Mesenchymal stem cell (in vitro differentiated cells and primary cell): ENCODE measurements around the gene SIGLEC9.

Experiments used
- DNase-seq: peaks from one replicate; pipeline ENCODE4 v3.0.0-alpha.2; 2013
- H2AFZ ChIP-seq: one replicate; pipeline ENCODE4 v1.6.1; 2013; ENCODE audit warnings: low read depth, mild to moderate bottlenecking, control low read depth, inconsistent platforms, low read length, moderate library complexity
- H2AK5ac ChIP-seq: 2 replicates; pipeline ENCODE4 v1.6.1; 2013; ENCODE audit warnings: low read length, moderate library complexity, mild to moderate bottlenecking, inconsistent platforms; ENCODE audit not compliant: severe bottlenecking
- H2BK120ac ChIP-seq: one replicate; pipeline ENCODE4 v1.6.1; 2013; ENCODE audit warnings: low read depth, mild to moderate bottlenecking, inconsistent platforms, low read length, moderate library complexity
- H2BK12ac ChIP-seq, 2 experiments: one replicate each; pipeline ENCODE4 v1.6.1; 2013; ENCODE audit warnings: inconsistent platforms in 2 of 2, low read length in 2 of 2, mild to moderate bottlenecking in 2 of 2, moderate library complexity in 2 of 2, control low read depth in 1 of 2
- H2BK15ac ChIP-seq: one replicate; pipeline ENCODE4 v1.6.1; 2013; ENCODE audit warnings: mild to moderate bottlenecking, low read depth, inconsistent platforms; ENCODE audit not compliant: poor library complexity, severe bottlenecking
- H2BK5ac ChIP-seq: 2 replicates; pipeline ENCODE4 v1.6.1; 2013; ENCODE audit warnings: low read depth, mild to moderate bottlenecking, low read length, control low read depth, inconsistent platforms; ENCODE audit not compliant: poor library complexity, severe bottlenecking
- H3K14ac ChIP-seq, 2 experiments: one replicate each; pipeline ENCODE4 v1.6.1; 2013; ENCODE audit warnings: inconsistent platforms in 2 of 2, low read length in 2 of 2, control low read depth in 1 of 2, mild to moderate bottlenecking in 1 of 2, moderate library complexity in 1 of 2
- H3K18ac ChIP-seq, 2 experiments: one replicate each; pipeline ENCODE4 v1.6.1; 2013; ENCODE audit warnings: inconsistent platforms in 2 of 2, low read length in 2 of 2, control low read depth in 1 of 2, low read depth in 1 of 2, mild to moderate bottlenecking in 1 of 2
- H3K23ac ChIP-seq, 2 experiments: one replicate each; pipeline ENCODE4 v1.6.1; 2013; ENCODE audit warnings: inconsistent platforms in 2 of 2, low read length in 2 of 2, mild to moderate bottlenecking in 2 of 2, moderate library complexity in 2 of 2, control low read depth in 1 of 2
- H3K27ac ChIP-seq: 2 replicates; pipeline ENCODE4 v1.5.1; 2013; ENCODE audit warnings: mild to moderate bottlenecking, moderate library complexity, low read length, control low read depth, inconsistent platforms; ENCODE audit not compliant: poor library complexity, severe bottlenecking
- H3K27me3 ChIP-seq, 2 experiments: 2 replicates each; pipeline versions ENCODE4 v1.6.1 to v1.7.0; 2013; ENCODE audit warnings: low read length in 2 of 2, mild to moderate bottlenecking in 2 of 2, moderate library complexity in 2 of 2, control low read depth in 1 of 2, inconsistent platforms in 1 of 2; ENCODE audit not compliant: control insufficient read depth in 1 of 2, insufficient read depth in 1 of 2
- H3K36me3 ChIP-seq, 2 experiments: 2 replicates each; pipeline versions ENCODE4 v1.6.1 to v1.7.0; 2013; ENCODE audit warnings: low read length in 2 of 2, control low read depth in 1 of 2, inconsistent platforms in 1 of 2, low read depth in 1 of 2, mild to moderate bottlenecking in 1 of 2; ENCODE audit not compliant: insufficient read depth in 2 of 2, control insufficient read depth in 1 of 2
- H3K4ac ChIP-seq, 2 experiments: one replicate each; pipeline ENCODE4 v1.6.1; 2013; ENCODE audit warnings: inconsistent platforms in 2 of 2, low read length in 2 of 2, mild to moderate bottlenecking in 2 of 2, moderate library complexity in 2 of 2, control low read depth in 1 of 2, low read depth in 1 of 2
- H3K4me1 ChIP-seq: 2 replicates; pipeline ENCODE4 v1.6.1; 2013; ENCODE audit warnings: low read depth, low read length, control low read depth; ENCODE audit not compliant: control insufficient read depth, insufficient read depth
- H3K4me2 ChIP-seq: 2 replicates; pipeline ENCODE4 v1.6.1; 2013; ENCODE audit warnings: low read length, mild to moderate bottlenecking, inconsistent platforms; ENCODE audit not compliant: poor library complexity, severe bottlenecking
- H3K4me3 ChIP-seq, 2 experiments: 2 replicates each; pipeline versions ENCODE4 v1.5.1 to v1.7.0; 2013; ENCODE audit warnings: low read length in 2 of 2, mild to moderate bottlenecking in 2 of 2, control low read depth in 1 of 2, low read depth in 1 of 2; ENCODE audit not compliant: insufficient read depth in 1 of 2
- H3K79me1 ChIP-seq: replicated peaks from 2 replicates; pipeline ENCODE4 v1.6.1; 2013; ENCODE audit warnings: mild to moderate bottlenecking, control low read depth, low read length, inconsistent platforms; ENCODE audit not compliant: poor library complexity, severe bottlenecking
- H3K9ac ChIP-seq: 2 replicates; pipeline ENCODE4 v1.7.0; 2013; ENCODE audit warnings: mild to moderate bottlenecking, low read length, moderate library complexity
- H3K9me3 ChIP-seq: 2 replicates; pipeline ENCODE4 v1.7.0; 2013; ENCODE audit warnings: mild to moderate bottlenecking, low read length; ENCODE audit not compliant: control insufficient read depth
- H4K8ac ChIP-seq: one replicate; pipeline ENCODE4 v1.6.1; 2013; ENCODE audit warnings: inconsistent platforms, mild to moderate bottlenecking, low read length, moderate library complexity
- H4K91ac ChIP-seq: one replicate; pipeline ENCODE4 v1.6.1; 2013; ENCODE audit warnings: mild to moderate bottlenecking, low read length, inconsistent platforms
- WGBS: methylation state at CpG from one replicate; pipeline ENCODE4 v1.1.7; 2013; ENCODE audit warnings: mixed read lengths; 5-methylcytosine and 5-hydroxymethylcytosine counted together

SIGLEC9 gene

GRCh38 chr19:51093101-51093500 lies 31.6 kb upstream of the SIGLEC9 start:
- Histone ChIP-seq H3K14ac (no peak overlapping the region), H3K4me2 (no peak overlapping the region), H3K23ac (no peak overlapping the region), H2BK15ac (no peak overlapping the region), H4K8ac (no peak overlapping the region), H3K79me1 (peaks cover 11% of the 10 kb centered on the region), H3K18ac (no peak overlapping the region), H3K9ac (no peak overlapping the region), H4K91ac (no peak overlapping the region), H2AK5ac (no peak overlapping the region), H2BK12ac (no peak overlapping the region), H3K27ac (no peak overlapping the region), H3K4me1 (peaks cover 4% of the 10 kb centered on the region), H3K4me3 (no peak overlapping the region), H3K4ac (no peak overlapping the region), H3K36me3 (peaks cover 8% of the 10 kb centered on the region in 2 experiments), H2BK120ac (no peak overlapping the region), H2BK5ac (no peak overlapping the region), H2AFZ (no peak overlapping the region), H3K9me3 (no peaks in the 10 kb centered on the region), H3K27me3 (no peaks in the 10 kb centered on the region)
- 95% methylated on average over 8 of the region's 8 CpGs for WGBS
- DNase-seq = no peak

- Histone ChIP-seq H3K18ac (no peak overlapping the region), H3K36me3 (peaks cover 9 to 14% of the 10 kb centered on the region in 2 experiments), H2BK12ac (no peak overlapping the region), H3K4me3 (no peak overlapping the region), H3K27me3 (no peaks in the 10 kb centered on the region), H3K9me3 (no peaks in the 10 kb centered on the region), H2AFZ (no peak overlapping the region), H3K79me1 (peaks cover 12% of the 10 kb centered on the region), H3K27ac (no peak overlapping the region), H2BK15ac (no peak overlapping the region), H4K8ac (peak overlapping the region; percentile 57), H2BK5ac (no peak overlapping the region), H3K23ac (no peak overlapping the region), H3K14ac (no peak overlapping the region), H3K4me1 (peaks cover 4% of the 10 kb centered on the region), H2AK5ac (no peak overlapping the region), H3K4me2 (no peak overlapping the region), H4K91ac (peak overlapping the region; percentile 41), H3K9ac (no peak overlapping the region), H2BK120ac (no peak overlapping the region), H3K4ac (no peak overlapping the region)
- 78% methylated on average over 22 of the region's 22 CpGs for WGBS
- no peak for DNase-seq
These were observed 31.0 kb upstream of the SIGLEC9 start for GRCh38 chr19:51093510-51094345.

GRCh38 chr19:51094696-51095279 lies 29.9 kb upstream of the SIGLEC9 start:
- H2BK120ac ChIP-seq = no peak overlapping the region
- H3K23ac ChIP-seq = no peak overlapping the region
- H3K14ac ChIP-seq = no peak overlapping the region

GRCh38 chr19:51096473-51097165 lies 28.1 kb upstream of the SIGLEC9 start:
- H3K4ac ChIP-seq = no peak overlapping the region
- no peak overlapping the region for H3K4me3 ChIP-seq
- no peak overlapping the region for H2BK120ac ChIP-seq
- H3K18ac ChIP-seq = no peak overlapping the region
- no peak overlapping the region for H4K8ac ChIP-seq
- DNase-seq = no peak
- WGBS = 88% methylated on average over 6 of the region's 6 CpGs
- H3K79me1 ChIP-seq = peaks cover 20% of the 10 kb centered on the region
- peaks cover 4% of the 10 kb centered on the region for H3K4me1 ChIP-seq
- H3K36me3 ChIP-seq = peaks cover 31 to 32% of the 10 kb centered on the region in 2 experiments
- H2AFZ ChIP-seq = no peak overlapping the region
- no peak overlapping the region for H2BK5ac ChIP-seq
- H3K27me3 ChIP-seq = no peaks in the 10 kb centered on the region
- H3K9me3 ChIP-seq = no peaks in the 10 kb centered on the region
- H3K14ac ChIP-seq = no peak overlapping the region
- no peak overlapping the region for H2AK5ac ChIP-seq
- H3K4me2 ChIP-seq = no peak overlapping the region
- no peak overlapping the region for H3K23ac ChIP-seq
- H2BK12ac ChIP-seq = no peak overlapping the region
- no peak overlapping the region for H3K27ac ChIP-seq
- H3K9ac ChIP-seq = no peak overlapping the region
- no peak overlapping the region for H4K91ac ChIP-seq
- peak overlapping the region; percentile 55 for H2BK15ac ChIP-seq

More at GRCh38 chr19:51094696-51095279, 29.9 kb upstream of the SIGLEC9 start:
- H3K4me1 ChIP-seq = peaks cover 4% of the 10 kb centered on the region
- no peak overlapping the region for H3K4me3 ChIP-seq
- 27% methylated on average over 15 of the region's 15 CpGs for WGBS
- no peak overlapping the region for H4K91ac ChIP-seq
- peaks cover 17% of the 10 kb centered on the region for H3K79me1 ChIP-seq
- H2BK5ac ChIP-seq = no peak overlapping the region
- peak; percentile 17 for DNase-seq
- no peak overlapping the region for H4K8ac ChIP-seq
- H3K9ac ChIP-seq = no peak overlapping the region
- no peak overlapping the region for H2BK15ac ChIP-seq
- H3K9me3 ChIP-seq = no peaks in the 10 kb centered on the region
- H3K27me3 ChIP-seq = no peaks in the 10 kb centered on the region
- H2AFZ ChIP-seq = no peak overlapping the region
- no peak overlapping the region for H3K27ac ChIP-seq
- H3K4me2 ChIP-seq = no peak overlapping the region
- H3K36me3 ChIP-seq = peaks cover 15 to 25% of the 10 kb centered on the region in 2 experiments
- H3K4ac ChIP-seq = no peak overlapping the region
- no peak overlapping the region for H2BK12ac ChIP-seq
- no peak overlapping the region for H3K18ac ChIP-seq
- no peak overlapping the region for H2AK5ac ChIP-seq
